ENCODE measurements around the gene HOXB4.

Gene HOXB4

DNA sequence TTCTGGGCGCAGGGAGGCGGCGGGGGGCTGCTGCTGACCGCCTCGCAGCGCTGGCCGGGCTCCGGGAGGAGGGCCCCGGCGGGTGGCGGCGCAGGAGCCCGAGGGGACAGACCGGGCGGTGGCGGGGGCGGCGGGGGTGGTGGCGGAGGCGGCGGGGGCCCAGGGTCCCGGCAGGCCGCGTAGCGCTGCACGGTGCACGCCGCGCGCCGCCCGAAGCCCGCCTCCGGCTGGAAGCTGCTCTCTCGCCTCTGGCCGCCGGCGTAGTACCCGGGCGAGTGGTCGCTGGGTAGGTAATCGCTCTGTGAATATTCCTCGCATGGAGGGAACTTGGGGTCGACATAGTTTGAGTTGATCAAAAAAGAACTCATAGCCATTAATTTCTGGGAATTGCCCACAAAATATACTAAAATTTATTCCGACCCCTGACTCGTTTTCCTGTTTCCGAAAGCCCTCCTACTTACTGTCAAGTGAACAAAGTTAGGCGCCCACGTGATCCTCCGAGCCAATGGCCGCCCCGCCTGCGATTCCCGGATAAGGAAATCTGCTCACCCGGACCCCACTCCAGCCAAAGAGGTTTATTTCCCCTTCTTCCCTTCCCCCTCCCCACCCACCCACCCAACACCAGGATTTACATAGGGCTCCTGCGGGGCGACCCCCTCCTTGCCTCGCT is at the start of gene HOXB4:
Gene HOXB4 (minus strand): TSS at position 405 of the 670 bp plus-strand sequence. CDS start 31 bp downstream, at position 374.
- DNase-seq (ENCODE audit: low read depth in 1 of 2, low spot score in 1 of 2) = no peak
- TF ChIP-seq JUND (IDR thresholded peaks at IDR 0.05; ENCODE audit: low read depth) = no peak
- in situ Hi-C loops (cut with HindIII; ENCODE audit: low pct_unique_long_range_greater_than_20kb, low sequenced_read_pairs) = no loop called here

DNA sequence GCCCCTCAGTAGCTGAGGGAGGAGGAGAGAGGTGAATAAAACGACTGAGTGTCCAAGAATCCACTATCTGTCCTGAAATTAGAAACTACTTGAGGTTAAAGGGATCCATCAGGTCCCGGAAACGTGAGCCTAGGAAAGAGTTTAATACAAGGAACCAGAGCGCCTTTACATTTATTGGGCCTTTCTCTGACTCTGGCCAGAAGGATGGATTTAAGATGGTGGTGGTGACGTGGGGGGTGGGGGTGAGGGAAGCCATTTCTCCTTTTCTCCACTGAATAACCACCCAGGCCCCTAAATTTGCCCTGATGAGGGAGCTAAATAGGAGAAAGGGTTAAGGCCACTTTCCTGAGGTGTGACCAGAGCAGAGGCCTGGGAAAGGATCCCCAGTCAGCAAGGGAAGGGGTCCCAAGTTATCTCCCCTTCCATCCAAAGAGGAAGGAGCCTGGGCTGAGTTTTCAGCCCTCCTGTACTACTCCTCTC is 49.0 kb upstream of the HOXB4 start:
- in situ Hi-C loops (cut with HindIII; ENCODE audit: low pct_unique_long_range_greater_than_20kb, low sequenced_read_pairs) = no loop called here
- no peak for DNase-seq (ENCODE audit: low read depth in 1 of 2, low spot score in 1 of 2)
- TF ChIP-seq JUND (IDR thresholded peaks at IDR 0.05; ENCODE audit: low read depth) = no peak

DNA sequence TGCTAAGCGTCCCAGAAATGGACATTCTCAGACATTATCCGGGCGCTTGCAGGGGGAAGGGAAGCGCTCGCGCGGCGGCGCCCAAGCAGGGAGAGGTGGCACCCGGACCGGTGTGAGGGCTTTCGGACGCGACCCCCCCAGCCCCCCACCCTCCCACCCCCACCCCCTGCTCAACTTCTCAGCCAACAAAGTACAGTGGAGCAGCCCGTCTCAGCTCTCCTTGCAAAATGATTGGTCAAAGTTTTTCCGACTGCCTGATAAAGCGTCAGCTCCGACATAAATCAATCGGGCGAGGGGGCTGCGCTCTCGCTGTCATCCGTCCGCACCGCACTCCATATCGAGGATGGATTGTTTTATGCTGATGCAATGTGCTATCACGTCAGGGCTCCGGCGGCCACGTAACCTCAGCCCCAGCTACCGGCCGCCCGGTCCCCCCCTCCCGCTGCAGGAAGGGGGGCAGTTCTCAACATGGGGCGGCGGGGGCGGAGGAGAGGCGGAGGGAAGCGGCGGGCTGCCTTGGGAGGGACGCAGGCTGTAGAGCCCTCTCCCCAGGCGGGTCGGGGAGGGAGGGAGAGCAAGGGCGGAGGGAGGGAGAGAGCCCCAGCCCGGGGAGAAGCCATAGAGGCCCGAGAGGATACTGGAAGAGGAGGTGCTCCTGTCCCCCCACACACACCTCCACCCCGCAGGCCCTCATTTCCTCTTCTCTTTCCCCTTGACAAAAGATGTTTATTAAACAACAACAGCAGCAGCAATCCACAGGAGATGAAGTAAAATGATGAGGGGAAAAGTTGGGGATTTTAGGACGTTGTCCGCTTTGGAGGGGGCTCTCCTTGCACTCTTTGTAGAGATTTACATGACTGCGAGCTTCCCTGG is 48.3 kb upstream of the HOXB4 start, which contains the start of gene HOXB9:
Gene HOXB9 (minus strand): TSS at position 114 of the 873 bp plus-strand sequence. CDS start 89 bp downstream, at position 25.
- in situ Hi-C loops (cut with HindIII; ENCODE audit: low pct_unique_long_range_greater_than_20kb, low sequenced_read_pairs) = no loop called here
- no peak for TF ChIP-seq JUND (IDR thresholded peaks at IDR 0.05; ENCODE audit: low read depth)
- DNase-seq (ENCODE audit: low read depth in 1 of 2, low spot score in 1 of 2) = no peak

DNA sequence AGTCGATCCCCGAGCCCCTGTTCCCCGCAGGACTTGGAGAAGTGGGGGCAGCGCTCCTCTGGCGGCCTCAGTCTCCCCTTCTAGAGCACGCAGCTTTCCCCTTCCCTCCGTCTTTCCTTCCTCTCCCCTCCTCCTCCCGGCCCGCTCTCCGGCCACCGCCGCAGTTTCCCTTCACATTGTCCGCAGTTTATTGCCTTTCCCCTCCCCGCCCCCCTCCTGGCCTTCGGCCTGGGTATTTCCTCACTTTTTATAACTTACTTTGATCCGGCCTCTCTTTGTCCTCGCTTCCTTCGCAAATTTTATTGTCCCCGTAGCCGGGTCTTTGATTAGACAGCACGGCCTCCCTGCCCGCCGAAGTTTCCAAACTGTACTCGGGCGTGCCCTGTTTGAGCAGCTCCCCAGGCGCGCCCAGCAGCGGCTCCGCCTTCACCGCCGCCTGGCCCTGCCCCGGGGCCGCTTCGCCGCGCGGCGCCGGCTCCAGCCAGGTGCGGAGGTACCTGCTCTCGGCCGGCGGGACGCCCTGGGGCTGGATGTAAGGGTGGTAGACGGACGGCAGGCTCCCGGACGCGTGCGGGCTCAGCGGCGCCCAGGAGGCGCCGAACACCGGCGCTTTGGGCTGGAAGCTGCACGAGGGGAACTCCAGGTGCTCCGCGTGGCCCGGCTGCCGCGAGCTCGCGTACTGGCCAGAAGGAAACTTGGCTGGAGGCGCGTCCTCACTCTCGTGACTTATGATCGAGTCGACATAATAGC is 47.5 kb upstream of the HOXB4 start:
- in situ Hi-C loops (cut with HindIII; ENCODE audit: low pct_unique_long_range_greater_than_20kb, low sequenced_read_pairs) = no loop called here
- peak; percentile 63 to 92 for DNase-seq (ENCODE audit: low read depth in 1 of 2, low spot score in 1 of 2)

DNA sequence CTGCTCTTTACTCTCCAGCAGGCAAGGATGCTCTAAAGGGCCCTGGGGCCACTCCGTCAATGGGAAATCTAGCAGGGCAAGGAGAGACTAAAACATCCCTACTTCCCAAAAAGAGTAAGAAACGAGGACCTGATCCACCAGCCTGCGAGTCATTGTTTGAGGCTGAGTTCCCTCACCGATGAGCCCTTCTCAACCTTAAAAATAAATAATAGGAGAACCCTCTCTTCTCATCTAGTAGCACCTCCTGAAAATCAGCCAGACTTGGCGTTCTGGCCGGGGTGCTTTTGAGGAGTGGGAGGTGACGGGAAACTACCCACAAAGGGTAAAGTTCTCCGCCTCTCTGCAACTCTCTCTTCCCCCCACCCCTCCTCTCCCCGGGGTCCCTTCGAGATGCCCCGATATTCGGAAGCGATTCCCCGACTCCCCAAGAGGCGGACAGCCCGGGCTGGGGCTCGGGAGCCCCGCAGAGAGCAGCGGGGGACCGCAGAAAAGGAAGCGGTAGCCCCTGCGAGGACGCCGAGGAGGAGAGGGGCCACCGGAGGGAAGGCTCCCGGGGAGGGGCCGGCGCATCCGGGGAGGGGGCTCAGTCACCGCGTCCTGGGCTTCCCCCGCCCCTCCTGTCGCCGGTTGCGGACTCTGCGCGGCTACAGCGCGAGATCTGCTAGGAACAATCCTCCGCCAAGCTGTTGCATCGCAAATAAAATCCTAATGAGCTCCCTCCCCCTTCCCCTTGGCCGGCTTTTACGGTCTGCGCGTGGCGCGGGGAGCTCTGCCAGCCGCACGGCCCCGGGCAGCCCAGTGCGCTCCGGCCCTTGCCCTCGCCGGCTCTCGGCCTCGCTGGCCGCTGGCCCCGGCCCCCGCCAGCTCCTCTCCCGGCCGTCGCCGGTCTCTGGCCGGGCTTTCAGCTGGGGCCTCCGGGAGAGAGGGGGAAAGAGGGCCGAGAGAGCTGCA is 46.7 kb upstream of the HOXB4 start:
- TF ChIP-seq JUND (IDR thresholded peaks at IDR 0.05; ENCODE audit: low read depth) = no peak
- DNase-seq (ENCODE audit: low read depth in 1 of 2, low spot score in 1 of 2) = peak; percentile 28 to 74
- in situ Hi-C loops (cut with HindIII; ENCODE audit: low pct_unique_long_range_greater_than_20kb, low sequenced_read_pairs) = no loop called here

More for the DNA sequence above, 47.5 kb upstream of the HOXB4 start:
- no peak for TF ChIP-seq JUND (IDR thresholded peaks at IDR 0.05; ENCODE audit: low read depth)

DNA sequence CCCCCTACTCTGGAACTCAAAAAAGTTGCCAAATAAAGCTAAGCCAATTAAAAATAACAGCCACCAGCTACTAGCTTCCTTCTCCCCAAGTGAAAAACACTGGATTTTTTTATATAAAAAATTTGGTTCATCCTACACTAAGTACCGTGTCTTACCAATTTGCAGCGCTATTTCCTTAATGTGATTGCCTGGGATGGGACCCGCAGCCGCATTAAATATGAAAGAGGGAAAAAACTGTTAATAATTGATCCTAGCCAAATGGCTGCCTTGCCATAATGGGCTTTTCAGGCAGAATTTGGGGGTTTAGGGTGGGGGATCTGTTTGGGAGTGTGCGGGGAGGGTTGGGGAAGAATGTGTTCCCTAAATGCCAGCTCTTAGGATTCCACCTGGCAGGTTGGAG is 46.0 kb upstream of the HOXB4 start:
- no peak for DNase-seq (ENCODE audit: low read depth in 1 of 2, low spot score in 1 of 2)
- no peak for TF ChIP-seq JUND (IDR thresholded peaks at IDR 0.05; ENCODE audit: low read depth)
- in situ Hi-C loops (cut with HindIII; ENCODE audit: low pct_unique_long_range_greater_than_20kb, low sequenced_read_pairs) = no loop called here

DNA sequence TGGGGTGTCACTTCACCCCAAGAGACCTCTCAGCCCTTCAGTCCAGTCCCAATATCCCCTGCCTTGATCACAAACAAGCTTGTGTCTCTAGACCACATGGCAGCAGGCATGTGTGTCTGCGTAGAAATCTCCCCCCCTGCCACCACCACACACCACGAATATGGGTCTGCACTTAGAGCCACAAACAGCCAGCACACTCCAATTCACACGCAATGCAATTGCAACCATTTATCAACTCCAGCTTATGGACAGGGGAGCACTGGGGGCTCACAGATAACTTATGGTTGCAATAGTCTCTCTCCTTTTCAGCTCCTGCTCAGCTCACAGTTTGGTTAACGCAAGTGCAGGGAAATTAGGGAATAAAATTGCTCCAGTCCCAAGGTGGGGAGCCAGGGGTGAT is 45.4 kb upstream of the HOXB4 start:
- in situ Hi-C loops (cut with HindIII; ENCODE audit: low pct_unique_long_range_greater_than_20kb, low sequenced_read_pairs) = no loop called here
- no peak for TF ChIP-seq JUND (IDR thresholded peaks at IDR 0.05; ENCODE audit: low read depth)
- no peak for DNase-seq (ENCODE audit: low read depth in 1 of 2, low spot score in 1 of 2)

DNA sequence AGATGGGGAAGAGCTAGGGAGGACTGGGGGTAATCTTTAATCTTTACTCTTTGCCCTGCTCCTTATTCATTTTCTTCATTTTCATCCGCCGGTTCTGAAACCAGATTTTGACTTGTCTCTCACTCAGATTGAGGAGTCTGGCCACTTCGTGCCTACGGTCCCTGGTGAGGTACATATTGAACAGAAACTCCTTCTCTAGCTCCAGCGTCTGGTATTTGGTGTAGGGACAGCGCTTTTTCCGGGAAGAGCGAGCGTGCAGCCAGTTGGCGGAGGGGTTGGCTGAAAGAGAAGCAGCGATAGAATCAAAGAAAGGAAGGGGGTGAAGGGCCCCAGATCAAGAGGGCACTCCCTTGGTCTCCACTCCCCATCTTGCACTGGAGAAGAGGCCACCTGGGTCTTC is 44.7 kb upstream of the HOXB4 start:
- in situ Hi-C loops (cut with HindIII; ENCODE audit: low pct_unique_long_range_greater_than_20kb, low sequenced_read_pairs) = no loop called here
- DNase-seq (ENCODE audit: low read depth in 1 of 2, low spot score in 1 of 2) = no peak
- TF ChIP-seq JUND (IDR thresholded peaks at IDR 0.05; ENCODE audit: low read depth) = no peak

DNA sequence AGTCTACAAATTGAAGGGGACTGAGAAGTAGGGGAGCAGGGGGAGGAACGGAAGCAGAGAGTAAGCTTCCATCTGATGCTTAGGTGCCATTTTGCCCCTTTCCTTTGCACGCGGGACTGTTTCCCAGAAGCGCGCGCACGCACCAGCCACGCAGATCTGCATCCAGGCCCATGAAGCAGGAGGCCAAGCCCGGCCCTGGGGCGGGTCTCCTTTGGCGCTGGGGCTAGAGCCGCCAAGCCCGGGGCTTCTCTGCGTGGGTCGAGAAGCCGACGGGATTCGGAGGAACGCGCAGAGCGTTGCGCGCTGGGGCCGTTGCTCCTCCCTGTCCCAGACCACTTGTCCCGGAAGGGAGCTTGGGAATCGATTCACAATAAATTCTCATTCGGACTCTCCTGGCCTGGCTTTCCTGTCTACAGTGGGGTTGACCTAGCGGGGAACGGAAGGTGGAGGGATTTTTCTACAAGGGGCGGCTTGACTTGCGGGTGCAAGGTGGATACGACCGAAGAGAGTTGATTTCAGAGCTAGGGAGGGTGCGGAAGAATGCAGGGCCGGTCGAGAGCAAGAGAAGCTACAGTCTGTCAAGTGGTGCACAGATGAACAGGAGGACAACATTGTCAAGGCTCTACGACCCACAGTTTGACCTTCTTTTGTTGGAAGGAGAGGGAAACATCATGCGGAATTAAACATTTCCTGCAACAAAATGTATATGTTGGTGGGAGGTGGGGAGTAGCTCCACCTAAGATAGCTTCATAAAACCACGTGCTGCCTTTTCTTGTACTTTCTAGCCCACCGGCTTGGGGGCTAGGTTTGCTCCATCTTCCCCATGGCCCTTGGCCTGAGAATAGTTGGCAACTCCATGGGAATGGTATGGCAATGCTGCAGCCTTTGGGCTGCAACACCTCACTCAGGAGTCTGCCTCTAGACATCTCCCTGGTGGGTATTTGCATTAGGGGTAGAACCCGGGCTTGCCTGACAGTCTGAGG is 43.6 kb upstream of the HOXB4 start:
- DNase-seq (ENCODE audit: low read depth in 1 of 2, low spot score in 1 of 2) = no peak
- no peak for TF ChIP-seq JUND (IDR thresholded peaks at IDR 0.05; ENCODE audit: low read depth)
- in situ Hi-C loops (cut with HindIII; ENCODE audit: low pct_unique_long_range_greater_than_20kb, low sequenced_read_pairs) = no loop called here

DNA sequence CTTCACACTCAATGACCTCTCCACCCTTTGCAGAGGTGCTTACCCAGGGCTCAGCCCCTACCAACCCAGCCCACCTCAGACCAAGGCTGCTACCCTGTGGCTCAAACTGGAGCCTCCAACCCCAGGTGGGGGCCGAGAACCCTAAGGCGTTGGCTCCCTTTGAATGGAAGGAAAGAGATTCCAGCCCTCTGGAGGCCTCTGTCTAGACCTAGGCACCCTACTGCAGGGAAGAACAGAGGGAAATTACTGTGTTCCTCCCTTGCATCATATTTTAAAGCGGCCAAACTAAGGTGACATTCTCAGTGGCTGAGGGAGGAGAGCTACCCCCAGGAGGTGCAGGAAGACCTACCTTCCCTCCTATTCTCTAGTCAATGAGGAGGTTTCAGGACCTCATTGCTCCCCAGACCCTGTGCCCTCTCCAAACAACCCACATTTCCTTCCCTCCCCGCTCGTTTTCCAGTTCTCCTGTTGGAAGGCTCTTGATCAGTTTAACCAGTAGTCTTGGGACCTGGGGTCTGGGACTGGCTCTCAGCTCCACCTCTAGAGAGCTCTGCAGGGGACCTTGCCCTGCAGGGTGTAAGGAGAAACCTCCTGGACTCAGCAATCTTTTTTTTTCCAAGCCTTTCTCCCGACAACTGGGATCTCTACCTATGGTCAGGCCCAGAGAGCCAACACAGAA is 42.5 kb upstream of the HOXB4 start:
- no peak for TF ChIP-seq JUND (IDR thresholded peaks at IDR 0.05; ENCODE audit: low read depth)
- DNase-seq (ENCODE audit: low read depth in 1 of 2, low spot score in 1 of 2) = no peak
- in situ Hi-C loops (cut with HindIII; ENCODE audit: low pct_unique_long_range_greater_than_20kb, low sequenced_read_pairs) = no loop called here
